Gastroesophageal sphincter (tissue), 4 donors: ENCODE data around the gene CSNK2A1. TPM values are rescaled to one million over a fixed set of nuclear protein-coding genes. Genes with fewer than 3 reads are reported as not detected.

Experiments
- ATAC-seq: fragments of 150-250 bp; one replicate; pipeline ENCODE4 v1.9.1; 2016; ENCODE audit warnings: mild to moderate bottlenecking, moderate library complexity
- H3K27ac ChIP-seq, 4 donors: fragments of 200-600 bp; sonication (generic) in 3 of 4; 1 replicate in 3 of 4; 2 replicates in 1 of 4; pipeline ENCODE4 v1.5.1; 2016 to 2019
- H3K27me3 ChIP-seq: fragments of 200-600 bp; sonication (generic); one replicate; pipeline ENCODE4 v1.5.1; 2019
- H3K36me3 ChIP-seq, 2 donors: fragments of 200-600 bp; sonication (generic); one replicate each; pipeline ENCODE4 v1.5.1; 2019; ENCODE audit warnings: control low read depth in 1 of 2
- H3K4me1 ChIP-seq, 3 donors: fragments of 200-600 bp; sonication (generic); 1 replicate in 2 of 3; 2 replicates in 1 of 3; pipeline ENCODE4 v1.5.1; 2016 to 2019; ENCODE audit warnings: control low read depth in 2 of 3
- H3K4me3 ChIP-seq, 2 donors: fragments of 200-600 bp; sonication (generic); one replicate each; pipeline ENCODE4 v1.5.1; 2019; ENCODE audit warnings: mild to moderate bottlenecking in 1 of 2, moderate library complexity in 1 of 2
- H3K9me3 ChIP-seq, 3 donors: fragments of 200-600 bp; sonication (generic); one replicate each; pipeline ENCODE4 v1.5.1; 2017 to 2019; ENCODE audit warnings: control low read depth in 2 of 3
- CTCF ChIP-seq, 4 experiments: fragments of 200-600 bp in 2 of 4; fragments of 450-650 bp in 2 of 4; sonication (generic) in 1 of 4; IDR thresholded peaks; one replicate each; pipeline ENCODE4 v1.5.1; 2017 to 2019; ENCODE audit warnings: antibody characterized with exemption in 4 of 4, mild to moderate bottlenecking in 2 of 4, moderate library complexity in 2 of 4
- EP300 ChIP-seq: sonication (generic); formaldehyde crosslinking; IDR thresholded peaks from one replicate; pipeline ENCODE4 v1.6.1; 2017; ENCODE audit warnings: antibody characterized with exemption, mild to moderate bottlenecking
- POLR2A ChIP-seq, 2 donors: fragments of 450-650 bp; IDR thresholded peaks; one replicate each; pipeline ENCODE4 v1.6.1; 2017; ENCODE audit warnings: antibody characterized with exemption in 2 of 2, mild to moderate bottlenecking in 2 of 2, moderate library complexity in 1 of 2
- POLR2AphosphoS5 ChIP-seq: sonication (generic); formaldehyde crosslinking; IDR thresholded peaks from one replicate; pipeline ENCODE4 v1.6.1; 2017; ENCODE audit warnings: antibody characterized with exemption
- WGBS, 2 donors: methylation state at CpG; one replicate each; pipeline ENCODE4 v1.1.5; 2018; ENCODE audit warnings: low coverage in 1 of 2; 5-methylcytosine and 5-hydroxymethylcytosine counted together
- total RNA-seq, 4 donors: library from RNA; depleted of rRNA; stranded (reverse); fragments of >200 nt; gene quantifications; one replicate each; pipeline ENCODE4 v1.1.0, GENCODE V29; 2016

The CSNK2A1 gene
- total RNA-seq, 4 donors from 2014 or later, result 69.1 to 109 (median 92.2) TPM

- H3K4me3 ChIP-seq, result no peak overlapping the region
- no peak for ATAC-seq
- no peak overlapping the region for H3K27ac ChIP-seq
- H3K36me3 ChIP-seq, result peaks cover 0 to 99% of the 10 kb centered on the region in 2 donors
- no peaks in the 10 kb centered on the region for H3K9me3 ChIP-seq
- 88 to 100% methylated on average over 1 to 5 of the region's 11 CpGs for WGBS, 2 donors
- peaks cover 0 to 6% (median 0%) of the 10 kb centered on the region in 3 donors for H3K4me1 ChIP-seq
- no peaks in the 10 kb centered on the region for H3K27me3 ChIP-seq
- no peak for TF ChIP-seq EP300
- no peak for TF ChIP-seq POLR2A (IDR thresholded peaks at IDR 0.05)
- TF ChIP-seq CTCF (IDR thresholded peaks at IDR 0.05), result no peak
- no peak for TF ChIP-seq POLR2AphosphoS5
Observed at GRCh38 chr20:432677-433299, 110.8 kb downstream of the CSNK2A1 start.

- Histone ChIP-seq H3K27me3 (no peaks in the 10 kb centered on the region), H3K4me1 (peaks cover 0 to 6% (median 0%) of the 10 kb centered on the region in 3 donors), H3K36me3 (peaks cover 0 to 99% of the 10 kb centered on the region in 2 donors), H3K9me3 (no peaks in the 10 kb centered on the region), H3K27ac (no peak overlapping the region), H3K4me3 (no peak overlapping the region)
- no peak for TF ChIP-seq CTCF (IDR thresholded peaks at IDR 0.05)
- no peak for TF ChIP-seq EP300
- TF ChIP-seq POLR2A (IDR thresholded peaks at IDR 0.05), result no peak
- TF ChIP-seq POLR2AphosphoS5, result no peak
- WGBS, 2 donors, result 89% methylated on average over 7 of the region's 13 CpGs; no CpG with 5 or more reads in 1 of the 2 donors
- ATAC-seq, result no peak
Observed at GRCh38 chr20:432208-432607, 111.4 kb downstream of the CSNK2A1 start.

- peaks cover 0 to 6% (median 0%) of the 10 kb centered on the region in 3 donors for H3K4me1 ChIP-seq
- peaks cover 0 to 99% of the 10 kb centered on the region in 2 donors for H3K36me3 ChIP-seq
- no peak overlapping the region for H3K27ac ChIP-seq
- TF ChIP-seq POLR2AphosphoS5 (no peak), POLR2A (IDR thresholded peaks at IDR 0.05) (no peak), EP300 (no peak), CTCF (IDR thresholded peaks at IDR 0.05) (peak in 3 of 4 experiments; percentile 33 to 49 (median 35))
- H3K9me3 ChIP-seq, result no peaks in the 10 kb centered on the region
- no peaks in the 10 kb centered on the region for H3K27me3 ChIP-seq
- H3K4me3 ChIP-seq, result no peak overlapping the region
- WGBS, 2 donors, result 77 to 88% methylated on average over 5 to 7 of the region's 17 CpGs
- ATAC-seq, result peak; percentile 38
Observed at GRCh38 chr20:431012-431904, 112.3 kb downstream of the CSNK2A1 start.

DNA sequence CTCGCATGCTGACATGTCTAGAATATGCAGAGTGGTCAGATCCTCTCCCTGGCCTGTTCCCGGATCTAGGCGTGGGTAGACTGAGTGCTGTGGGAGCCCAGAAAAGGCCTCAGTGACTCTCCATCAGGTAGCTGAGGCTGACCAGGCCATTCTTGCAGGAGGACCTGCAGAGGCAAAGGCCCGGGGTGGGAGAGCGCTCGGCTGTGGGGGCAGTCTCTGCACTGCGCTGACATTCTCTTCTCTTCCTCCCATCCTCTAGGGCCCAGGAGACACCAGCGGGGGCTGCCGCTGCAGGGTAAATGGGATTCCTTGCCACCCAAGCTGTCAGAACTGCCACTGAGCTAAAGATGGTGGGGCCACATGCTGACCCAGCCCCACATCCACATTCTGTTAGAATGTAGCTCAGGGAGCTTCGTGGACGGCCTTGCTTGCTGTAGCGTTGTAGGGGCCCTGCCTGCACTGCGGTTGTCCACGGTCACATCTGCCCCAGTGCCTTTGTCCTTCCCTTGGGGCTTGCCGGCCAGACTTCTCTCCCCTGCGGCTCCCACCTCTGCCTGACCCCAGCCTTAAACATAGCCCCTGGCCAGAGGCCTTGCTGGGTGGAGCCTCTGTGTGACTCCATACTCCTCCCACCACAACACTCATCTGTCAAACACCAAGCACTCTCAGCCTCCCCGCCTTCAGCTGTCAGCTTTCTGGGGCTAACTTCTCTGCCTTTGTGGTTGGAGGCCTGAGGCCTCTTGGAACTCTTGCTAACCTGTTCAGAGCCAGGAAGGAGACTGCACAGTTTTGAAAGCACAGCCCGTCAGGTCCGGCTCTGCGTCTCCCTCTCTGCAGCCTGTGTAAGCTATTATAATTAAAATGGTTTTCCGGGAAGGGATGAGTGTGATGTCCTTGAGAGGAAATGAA lies 113.2 kb downstream of the CSNK2A1 start:
- 70 to 81% methylated on average over 5 of the region's 21 CpGs for WGBS, 2 donors
- TF ChIP-seq POLR2A (IDR thresholded peaks at IDR 0.05) (no peak), POLR2AphosphoS5 (no peak), EP300 (no peak), CTCF (IDR thresholded peaks at IDR 0.05) (no peak)
- no peak for ATAC-seq
- Histone ChIP-seq H3K36me3 (peaks cover 0 to 98% of the 10 kb centered on the region in 2 donors), H3K9me3 (no peaks in the 10 kb centered on the region), H3K4me3 (no peak overlapping the region), H3K27ac (no peak overlapping the region), H3K4me1 (peaks cover 0 to 6% (median 0%) of the 10 kb centered on the region in 3 donors), H3K27me3 (no peaks in the 10 kb centered on the region)
